ENCODE measurements around the gene SUPT20H.

- TF ChIP-seq CTCF (IDR thresholded peaks at IDR 0.05 in 2 of 3, conservative IDR thresholded peaks at IDR 0.05 in 1 of 3; ENCODE audit: borderline replicate concordance in 1 of 3, insufficient read depth in 1 of 3, low read depth in 2 of 3, low read length in 2 of 3) (no peak), POLR2AphosphoS5 (IDR thresholded peaks at IDR 0.05; ENCODE audit: low read depth, low read length) (no peak), ATF3 (IDR thresholded peaks at IDR 0.05) (no peak), ZNF274 (IDR thresholded peaks at IDR 0.05; ENCODE audit: low read depth, low read length) (no peak), EZH2 (IDR thresholded peaks at IDR 0.05) (no peak), ZFX (IDR thresholded peaks at IDR 0.05) (no peak), JUND (IDR thresholded peaks at IDR 0.05) (no peak), CEBPB (IDR thresholded peaks at IDR 0.05; ENCODE audit: low read depth) (no peak), REST (IDR thresholded peaks at IDR 0.05; ENCODE audit: low read depth) (no peak), POLR2A (IDR thresholded peaks at IDR 0.05; ENCODE audit: borderline replicate concordance, extremely low read depth, insufficient read depth, insufficient read length) (no peak), SIN3A (IDR thresholded peaks at IDR 0.05; ENCODE audit: low read depth) (no peak), YY1 (IDR thresholded peaks at IDR 0.05; ENCODE audit: extremely low read depth, insufficient replicate concordance, low read depth, low read length) (no peak)
Measured at GRCh38 chr13:37011788-37012187, 47.7 kb downstream of the SUPT20H start.
